Stimulated activated CD8-positive, alpha-beta memory T cell treated with anti-CD3 and anti-CD28 coated beads, Interleukin-15, amount 100 ng/mL, for 48 hours (primary cell): ENCODE data around the gene MSGN1.
"Not testable (repeated sequence)": the region's sequence is repeated elsewhere in the genome, so short reads cannot be mapped to it uniquely, and the experiment has no call there.

ENCODE experiments used
- DNase-seq, 2 donors: peaks; one replicate each; pipeline ENCODE4 v3.0.0-alpha.2; 2020; ENCODE audit warnings: low read depth in 2 of 2

The MSGN1 gene

GRCh38 chr2:17805166-17805565, 11.1 kb upstream of the MSGN1 start:
- DNase-seq: no peak

- DNase-seq: no peak
These were observed 10.4 kb upstream of the MSGN1 start for GRCh38 chr2:17805717-17806363.

DNA sequence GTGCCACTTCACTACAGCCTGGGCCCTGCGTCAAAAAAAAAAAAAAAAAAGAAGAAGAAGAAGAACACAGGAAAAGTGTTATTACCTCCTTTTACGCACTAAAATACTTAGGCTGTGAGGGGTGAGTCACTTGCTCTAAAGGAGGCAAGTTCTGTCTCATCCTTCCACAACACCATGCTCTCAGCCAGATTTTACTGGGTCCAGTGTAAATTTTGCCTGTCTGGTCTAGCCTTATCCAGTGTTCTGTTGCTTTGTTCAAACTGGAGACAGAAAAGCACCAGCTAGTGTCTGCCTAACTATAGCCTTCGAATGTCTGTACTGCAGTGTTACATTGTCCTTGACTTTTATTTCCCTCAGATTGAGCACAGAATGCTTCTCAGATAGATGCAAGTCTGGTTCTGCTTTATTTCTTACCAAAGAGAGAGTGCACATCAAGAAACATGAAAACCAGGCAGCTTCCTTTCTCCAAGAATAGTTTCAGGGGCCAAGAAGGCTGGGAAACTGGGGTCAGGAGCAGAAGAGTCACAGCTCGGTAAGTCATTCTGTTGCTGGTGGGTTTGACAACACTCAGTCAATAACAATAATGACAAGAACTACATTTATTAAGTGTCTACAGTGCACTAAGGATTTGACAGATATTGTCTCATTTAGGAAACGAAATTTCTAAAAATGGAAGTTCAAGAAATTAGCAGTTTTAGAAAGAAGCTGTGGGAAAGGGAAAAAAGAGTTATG, 3.1 kb upstream of the MSGN1 start:
- no peak for DNase-seq

DNA sequence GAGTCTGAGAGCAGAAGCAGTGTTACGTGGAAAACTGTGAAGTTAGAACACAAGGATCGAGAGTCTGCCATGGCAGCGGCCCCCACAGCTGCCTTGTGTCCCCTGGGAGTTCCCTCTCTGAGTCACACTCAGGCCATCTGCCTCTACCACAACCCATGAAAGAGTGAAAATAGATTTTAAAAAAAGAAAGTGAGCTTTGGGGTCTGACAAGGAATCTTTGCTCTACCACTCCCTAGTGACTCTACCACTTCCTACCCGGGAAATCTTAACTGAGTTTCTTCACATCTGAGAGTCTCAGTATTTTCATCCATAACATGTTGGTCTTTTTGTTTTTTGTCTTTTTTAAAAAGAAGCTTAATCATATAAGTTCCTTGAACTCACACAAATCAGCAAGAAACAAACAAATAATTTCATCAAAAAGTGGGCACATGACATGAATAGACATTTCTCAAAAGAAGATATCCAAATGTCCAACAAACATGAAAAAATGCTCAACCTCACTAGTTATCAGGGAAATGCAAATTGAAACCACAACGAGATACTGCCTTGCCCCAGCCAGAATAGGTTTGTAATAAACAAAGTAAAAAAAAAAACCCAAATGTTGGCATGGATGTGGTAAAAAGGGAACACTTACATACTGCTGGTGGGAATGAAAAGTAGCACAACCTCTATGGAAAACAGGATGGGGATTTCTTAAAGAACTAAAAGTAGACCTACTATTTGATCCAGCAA, 2.4 kb upstream of the MSGN1 start:
- no peak for DNase-seq

GRCh38 chr2:17814601-17815000, 1.7 kb upstream of the MSGN1 start:
- no peak for DNase-seq

GRCh38 chr2:17815468-17816184, 634 bp upstream of the MSGN1 start:
- no peak for DNase-seq

GRCh38 chr2:17818235-17818815, 2.1 kb downstream of the MSGN1 start:
- no peak for DNase-seq

DNA sequence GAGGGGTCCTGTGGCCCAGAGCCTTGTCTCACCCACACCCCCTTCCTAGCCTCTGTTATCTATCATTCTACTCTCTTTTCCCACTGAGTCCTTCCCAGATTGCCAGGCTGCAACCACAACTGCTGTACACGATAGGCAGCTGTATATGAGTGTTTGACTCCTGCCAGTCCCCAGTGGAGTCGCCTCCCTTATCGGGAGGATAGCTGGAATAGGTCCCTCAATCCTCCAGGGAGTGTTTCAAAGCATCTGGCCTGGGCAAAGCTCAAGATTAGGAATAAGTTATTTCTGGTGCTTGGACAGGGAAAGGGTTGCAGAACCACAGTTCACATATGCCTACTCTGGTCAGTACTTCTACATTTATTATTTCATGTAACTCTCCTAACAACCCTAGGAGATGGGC, 4.8 kb downstream of the MSGN1 start:
- no peak for DNase-seq

GRCh38 chr2:17821535-17822444, 5.5 kb downstream of the MSGN1 start:
- no peak for DNase-seq

DNA sequence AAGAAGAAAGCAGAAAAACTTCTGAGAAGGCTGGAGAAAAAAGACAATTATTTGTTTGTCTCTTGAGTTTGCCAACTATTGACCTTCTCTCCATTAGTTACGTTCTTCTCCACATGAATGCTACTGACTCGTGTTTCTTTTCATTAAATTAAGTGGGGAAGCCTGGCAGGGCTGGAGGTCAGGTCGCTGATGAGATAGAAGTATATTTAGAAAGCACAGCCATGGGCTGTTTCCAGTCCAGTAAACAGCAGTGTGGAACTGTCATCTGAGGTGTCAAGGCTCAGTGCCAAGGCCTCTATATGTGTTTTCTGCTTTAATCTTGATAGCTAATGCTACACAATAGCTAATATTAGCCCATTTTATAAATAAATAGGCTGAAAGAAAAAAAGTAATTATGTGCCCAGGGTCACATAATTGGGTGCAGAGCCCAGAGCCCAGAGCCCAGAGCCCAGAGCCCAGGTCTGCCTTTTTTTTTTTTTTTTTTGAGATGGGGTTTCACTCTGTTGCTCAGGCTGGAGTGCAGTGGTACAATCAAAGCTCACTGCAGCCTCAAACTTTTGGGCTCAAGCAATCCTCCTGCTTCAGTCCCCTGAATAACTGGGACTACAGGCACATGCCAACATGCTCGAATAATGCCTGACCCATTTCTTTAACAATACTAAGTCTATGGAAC, 6.3 kb downstream of the MSGN1 start:
- no peak for DNase-seq

- not testable (repeated sequence) for DNase-seq
These were observed 7.4 kb downstream of the MSGN1 start for GRCh38 chr2:17823646-17824045.

DNA sequence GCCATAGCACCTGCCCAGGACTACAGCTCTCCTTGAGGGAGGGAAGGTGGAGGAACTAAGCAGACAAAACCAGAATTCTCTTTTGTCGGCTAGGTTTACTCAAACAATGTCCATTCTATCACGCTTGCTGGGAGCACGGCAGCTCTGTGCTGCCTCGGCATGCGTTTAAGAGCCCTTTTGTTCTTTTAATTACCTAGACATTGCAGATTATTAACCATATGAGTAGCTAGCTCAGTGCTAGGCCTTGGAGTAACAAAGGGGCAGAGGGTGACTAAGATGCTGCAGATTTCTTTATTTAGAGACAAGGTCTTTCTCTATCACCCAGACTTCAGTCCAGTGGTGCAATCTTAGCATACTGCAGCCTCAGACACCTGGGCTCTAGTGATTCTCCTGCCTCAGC, 11.1 kb downstream of the MSGN1 start:
- DNase-seq: no peak

DNA sequence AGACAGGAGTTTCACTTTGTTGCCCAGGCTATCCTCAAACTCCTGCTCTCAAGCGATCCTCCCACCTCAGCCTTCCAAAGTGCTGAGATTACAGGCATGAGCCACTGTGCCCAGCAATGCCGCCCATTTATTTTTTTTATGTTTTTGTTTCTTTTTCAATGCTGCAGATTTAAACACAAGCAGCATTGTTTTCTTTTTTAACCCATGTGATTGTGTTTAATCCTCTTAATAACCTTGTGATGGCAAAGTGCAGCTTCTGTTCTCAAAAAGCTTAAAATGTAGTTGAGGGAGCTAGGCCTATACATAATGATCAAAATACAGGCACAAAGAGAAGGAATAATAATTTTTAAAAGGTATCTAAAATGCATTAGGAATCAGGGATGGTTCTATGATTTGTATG, 11.5 kb downstream of the MSGN1 start:
- DNase-seq: no peak

DNA sequence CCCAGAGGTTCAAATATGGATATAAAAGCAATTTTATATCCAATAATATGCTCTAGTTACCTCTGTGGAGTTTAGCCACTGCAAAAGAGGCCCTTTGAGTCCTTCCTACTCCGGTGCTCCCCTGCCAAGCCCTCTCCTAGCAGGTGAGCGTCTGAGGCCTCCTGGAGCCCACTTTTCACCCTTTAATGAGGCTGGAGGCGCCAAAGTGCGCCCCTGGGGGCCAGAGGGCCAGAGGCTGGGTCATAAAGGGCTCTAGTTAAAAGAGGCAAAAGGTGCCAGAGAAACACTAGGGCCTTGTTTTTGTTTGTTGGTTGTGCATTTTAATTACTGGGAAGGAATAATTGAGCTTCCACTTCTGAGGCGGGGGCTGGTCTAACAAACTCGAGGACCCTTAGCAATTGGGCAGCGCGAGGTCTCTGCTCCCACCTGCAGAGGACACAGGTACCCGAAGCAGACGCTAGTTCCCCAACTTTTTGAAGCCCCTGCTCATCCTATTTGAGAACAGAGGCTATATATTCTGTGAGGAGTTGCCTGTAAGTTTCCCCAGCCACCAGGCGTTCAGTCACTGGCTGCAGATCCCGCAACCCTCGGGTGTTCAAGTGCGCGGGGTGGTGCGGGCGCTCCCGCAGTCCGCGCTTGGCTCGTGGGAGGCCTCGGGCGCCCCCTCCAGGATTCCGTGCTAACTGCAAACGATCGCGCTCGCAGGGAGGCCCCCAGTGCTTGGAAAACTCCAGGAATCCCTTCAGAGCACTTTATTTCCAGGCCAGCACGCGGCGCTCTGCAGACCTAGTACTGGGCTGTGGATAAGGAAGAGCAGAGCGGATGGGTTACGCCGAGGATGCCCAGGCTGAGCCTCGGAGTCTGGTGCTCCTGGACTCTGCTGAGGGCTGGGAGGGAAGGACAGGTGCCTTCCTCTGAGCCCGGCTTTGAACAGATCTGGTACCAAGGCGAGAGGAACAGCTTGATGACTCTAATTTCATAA, 14.1 kb downstream of the MSGN1 start:
- peak; percentile 19 to 24 for DNase-seq

- no peak for DNase-seq
These were observed 19.3 kb downstream of the MSGN1 start for GRCh38 chr2:17835516-17835915.

DNA sequence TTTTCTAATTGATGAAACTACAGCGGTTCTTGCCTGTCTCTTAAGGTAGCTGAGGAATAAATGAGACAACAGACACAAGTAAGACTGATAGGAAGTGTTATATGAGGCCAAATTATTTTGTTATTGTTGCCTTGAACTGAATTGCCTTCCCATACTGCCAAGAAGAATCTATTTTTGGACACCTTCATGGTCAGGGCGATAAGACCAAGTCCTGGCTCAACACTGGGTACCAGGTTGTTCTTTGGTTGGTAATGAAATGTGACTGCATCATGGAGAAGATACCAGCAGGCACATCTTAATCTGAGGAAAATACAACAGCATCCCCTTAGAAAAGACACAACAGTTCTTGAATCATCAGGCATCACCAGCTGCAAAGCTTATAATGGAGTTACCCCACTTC, 23.7 kb downstream of the MSGN1 start:
- no peak for DNase-seq

DNA sequence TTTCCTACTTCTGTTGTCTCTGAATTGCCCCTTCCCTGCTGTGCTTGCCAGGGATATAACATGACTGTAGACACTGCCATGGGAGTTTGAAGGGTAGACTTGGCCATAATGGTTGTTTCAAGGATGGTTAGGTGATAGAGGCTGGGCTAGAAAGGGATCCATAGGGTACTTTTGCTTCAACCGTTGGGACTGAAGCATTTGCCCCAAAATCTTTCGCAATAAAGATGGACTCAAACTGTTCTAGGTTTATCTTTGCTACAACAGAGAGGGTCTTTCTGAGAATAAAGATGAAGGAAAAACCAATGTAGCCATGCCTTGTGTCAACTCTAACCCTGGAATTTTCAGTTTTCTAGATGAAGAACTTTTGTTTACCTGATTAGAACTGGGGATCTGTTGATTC, 27.2 kb downstream of the MSGN1 start:
- DNase-seq: no peak

DNA sequence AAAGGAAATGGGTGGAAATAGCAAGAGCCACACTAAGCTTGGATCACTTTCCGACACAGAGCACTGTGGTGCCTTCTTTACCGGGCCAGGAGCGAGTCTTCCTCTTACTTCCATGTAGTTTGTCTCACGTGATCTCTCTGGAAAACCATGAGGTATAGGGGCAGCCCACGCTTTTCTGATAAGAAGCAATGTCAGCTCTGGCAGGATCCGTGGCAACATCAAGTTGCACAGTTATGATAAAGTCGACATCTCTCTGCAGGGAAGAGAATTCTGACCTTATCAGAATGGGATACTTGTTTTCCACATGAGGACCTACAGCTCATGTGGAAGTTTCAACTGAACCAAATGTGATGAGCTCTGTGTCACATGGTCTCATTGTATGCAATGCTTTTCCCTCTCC, 29.5 kb downstream of the MSGN1 start:
- DNase-seq: no peak

- no peak for DNase-seq
These were observed 30.4 kb downstream of the MSGN1 start for GRCh38 chr2:17846676-17847075.
